ENCODE data around the gene MAPKAP1.

The MAPKAP1 gene

DNA sequence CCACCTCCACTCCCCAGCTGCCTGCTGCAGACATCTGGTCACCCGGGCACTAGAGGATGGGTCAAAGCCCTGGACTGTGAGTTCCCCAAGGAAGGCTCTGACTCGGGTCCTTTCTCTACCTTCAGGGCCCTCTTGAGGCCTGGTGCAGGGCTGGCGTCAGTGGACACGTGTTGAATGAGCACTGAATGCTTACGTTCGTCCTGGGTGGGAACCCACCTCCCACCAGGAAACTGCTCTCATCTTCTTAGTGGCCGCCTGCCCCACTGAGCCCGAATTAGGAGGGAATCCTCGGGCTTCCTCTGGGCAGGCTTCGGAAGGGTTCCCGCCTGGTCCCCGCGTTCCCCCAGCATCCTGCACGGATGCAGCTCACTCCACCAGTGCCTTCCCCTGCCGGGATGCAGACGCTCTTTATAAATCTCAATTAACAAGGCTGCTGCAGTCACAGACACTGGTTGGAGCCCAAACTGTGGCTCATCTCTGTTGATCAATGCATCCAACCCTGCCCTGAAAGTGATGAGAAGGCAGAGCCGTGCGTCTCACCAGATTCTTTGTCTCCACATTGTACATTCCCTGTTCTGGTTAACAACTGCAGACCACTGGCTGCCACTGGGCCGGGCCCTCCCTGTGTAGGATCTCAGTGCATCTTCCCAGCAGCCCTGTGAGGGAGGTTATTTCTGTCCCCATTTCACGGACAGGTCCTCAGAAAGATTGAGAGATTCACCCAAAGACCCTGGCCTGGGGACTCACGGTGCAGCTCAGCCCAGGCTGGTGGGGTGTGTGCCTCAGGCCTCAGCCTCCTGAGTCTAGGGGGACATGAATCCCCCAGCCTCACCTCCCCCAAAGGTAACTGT is 276.6 kb downstream of the MAPKAP1 start:
- no peak for DNase-seq (ENCODE audit: low read depth)

DNA sequence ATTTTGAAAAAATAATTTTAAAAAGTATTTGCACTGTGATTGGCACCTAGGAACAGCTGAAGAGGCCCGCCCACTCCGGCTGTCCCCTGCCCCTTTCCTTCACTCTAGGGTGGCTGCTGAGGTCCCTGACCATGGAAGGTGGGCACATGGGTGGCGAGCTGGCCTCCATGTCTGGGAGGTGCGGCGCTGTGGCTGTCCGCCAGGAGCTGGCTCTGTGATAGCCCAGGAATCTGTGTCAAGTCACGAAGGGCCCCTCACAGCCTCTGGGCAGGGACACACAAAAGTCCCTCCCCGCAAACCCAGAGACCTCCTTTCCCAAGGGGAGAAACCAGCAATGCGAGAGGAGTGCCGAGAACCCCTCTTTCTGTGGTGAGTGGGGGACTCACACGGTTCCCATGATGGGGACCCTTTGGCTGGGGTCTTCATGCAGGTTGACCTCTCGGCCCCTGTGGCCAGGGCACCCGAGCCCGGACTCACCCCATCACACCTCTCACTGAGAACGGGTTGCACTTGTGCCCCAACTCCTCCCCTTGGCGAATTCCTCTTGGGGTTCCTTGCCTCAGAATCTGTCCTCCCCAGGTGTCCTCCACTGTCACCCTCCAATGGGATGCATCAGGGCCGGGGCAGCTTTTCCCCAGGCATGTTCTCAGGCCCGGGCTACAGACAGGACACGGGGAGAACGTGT is 277.4 kb downstream of the MAPKAP1 start:
- no peak for DNase-seq (ENCODE audit: low read depth)

DNA sequence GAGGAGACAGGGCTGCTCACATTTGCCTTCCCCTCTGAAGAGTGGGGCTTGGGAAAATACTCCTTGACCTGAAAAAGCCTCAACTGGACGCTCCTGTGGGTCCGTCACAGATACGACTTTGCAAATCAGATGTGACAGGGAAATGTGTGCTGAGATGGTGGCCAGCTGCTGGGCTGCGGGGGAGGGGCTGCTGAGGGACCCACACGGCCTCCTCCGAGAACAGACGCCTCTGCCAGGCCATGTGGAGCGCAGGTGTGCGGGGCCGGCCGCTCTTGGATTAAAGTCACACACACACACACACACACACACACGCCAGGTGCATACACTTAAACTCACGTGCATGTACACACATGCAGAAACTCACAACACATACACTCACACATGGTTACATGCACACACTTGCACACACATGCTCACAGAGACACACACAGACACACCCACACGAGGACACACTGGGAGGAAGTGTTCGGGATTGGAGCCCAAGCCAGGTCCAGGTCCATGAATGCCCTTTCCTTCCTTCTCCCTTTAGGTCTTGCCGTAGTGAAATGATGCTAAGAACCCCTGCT is 278.0 kb downstream of the MAPKAP1 start:
- DNase-seq (ENCODE audit: low read depth): no peak

DNA sequence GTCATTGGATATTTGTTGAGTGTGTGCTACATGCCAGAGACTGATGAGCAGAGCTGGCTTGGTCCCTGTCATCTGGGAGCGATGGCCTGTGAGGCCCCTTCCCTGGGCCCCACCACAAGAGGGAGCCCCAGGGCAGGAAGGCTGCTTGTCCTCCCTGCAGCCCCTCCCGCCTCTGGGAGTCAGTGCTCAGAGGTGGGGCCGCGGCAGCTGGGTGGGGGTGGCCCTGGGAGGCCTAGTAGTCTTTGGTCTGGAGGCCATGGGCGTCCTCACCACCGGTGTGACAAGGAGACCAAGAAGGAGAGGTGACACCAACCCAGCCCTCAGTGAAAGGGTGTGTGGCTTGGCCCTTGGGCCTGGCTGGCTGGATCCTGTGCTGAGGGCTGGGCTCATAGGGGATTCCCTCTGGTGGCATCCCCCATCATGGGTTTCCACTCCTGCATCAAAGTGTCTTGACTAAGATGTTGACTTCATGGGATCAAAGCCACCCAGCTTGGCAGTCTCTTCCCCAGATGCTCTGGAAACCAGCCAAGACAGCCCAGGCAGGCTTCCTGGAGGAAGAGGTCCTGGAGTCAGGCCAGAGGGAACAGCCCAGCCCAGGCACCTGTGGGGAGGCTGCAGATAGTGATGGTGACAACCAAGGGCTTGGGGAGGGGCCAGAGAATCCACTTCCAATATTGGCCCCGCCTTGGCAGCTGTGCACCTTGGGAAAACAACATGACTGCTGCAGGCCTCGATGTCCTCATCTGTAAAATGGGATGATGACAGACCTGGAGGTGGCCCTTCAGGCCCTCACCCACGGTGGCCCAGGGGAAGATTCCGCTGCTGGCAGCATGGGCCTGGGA is 278.7 kb downstream of the MAPKAP1 start:
- no peak for DNase-seq (ENCODE audit: low read depth)

DNA sequence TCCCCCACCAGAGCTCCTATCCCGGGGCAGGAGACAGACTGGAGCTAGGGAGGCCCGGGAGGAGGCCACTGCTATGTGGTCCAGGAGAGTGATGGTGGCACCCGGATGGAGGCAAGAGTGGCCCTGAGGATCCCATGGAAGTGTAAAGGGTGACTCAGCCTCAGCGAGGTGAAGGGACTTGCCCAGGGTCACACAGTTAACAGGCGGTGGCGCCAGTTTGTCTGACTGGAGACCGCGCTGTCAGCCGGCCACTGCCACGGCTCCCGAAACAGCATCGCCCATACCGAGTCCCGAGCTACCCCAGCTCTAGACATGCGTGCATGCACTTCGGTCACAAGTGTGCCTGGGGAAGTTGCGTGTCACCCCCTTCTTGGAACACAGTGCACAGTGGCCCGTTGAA is 279.5 kb downstream of the MAPKAP1 start:
- DNase-seq (ENCODE audit: low read depth): no peak

DNA sequence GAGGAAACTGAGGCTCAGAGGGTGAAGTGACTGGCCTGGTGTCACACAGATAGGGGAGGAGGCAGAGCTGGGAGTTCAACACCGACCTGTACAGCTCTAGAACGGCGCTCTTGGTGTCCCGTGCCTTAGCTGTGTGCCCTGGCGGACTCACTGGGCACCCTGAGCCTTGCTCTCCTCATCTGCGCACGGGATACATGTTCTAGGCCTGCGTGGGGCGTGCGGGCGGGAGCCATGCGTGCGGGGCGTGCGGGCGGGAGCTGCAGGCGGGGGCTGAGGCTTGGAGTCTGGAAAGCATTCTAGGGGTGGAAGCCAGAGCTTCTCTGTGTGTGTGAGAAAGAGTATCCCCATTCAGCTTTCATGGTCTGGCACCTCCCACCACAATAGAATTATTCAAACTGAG is 280.1 kb downstream of the MAPKAP1 start:
- DNase-seq (ENCODE audit: low read depth): no peak

DNA sequence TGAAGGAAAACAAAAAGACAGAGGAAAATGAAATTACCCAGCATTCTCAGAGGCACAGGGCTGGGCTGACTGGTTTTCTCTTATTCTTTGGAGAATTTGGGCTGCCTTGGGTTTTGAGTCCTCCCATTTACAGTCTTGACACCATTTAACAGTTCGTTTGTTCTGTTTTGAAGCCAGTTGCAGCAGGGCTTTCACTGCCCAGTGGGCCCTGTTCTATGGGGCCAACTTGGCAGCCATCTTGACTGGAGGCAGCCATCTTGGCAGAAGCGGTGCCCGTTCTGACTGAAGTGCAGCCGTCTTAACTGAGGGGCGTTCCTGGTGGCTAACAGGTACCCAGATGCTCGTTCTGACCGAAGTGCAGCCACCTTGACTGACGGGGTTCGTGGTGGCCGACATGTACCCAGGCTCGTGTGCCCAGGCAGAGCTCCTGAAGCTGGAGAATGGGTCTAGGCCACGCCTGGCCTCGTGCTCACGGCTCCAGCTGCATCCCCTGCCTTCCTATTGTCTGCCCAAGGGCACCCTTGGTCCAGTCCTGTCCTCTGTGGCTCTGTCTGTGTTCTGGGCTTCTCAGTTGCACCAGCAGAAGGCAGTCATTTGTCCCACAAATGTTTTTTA is 281.0 kb downstream of the MAPKAP1 start:
- no peak for DNase-seq (ENCODE audit: low read depth)

DNA sequence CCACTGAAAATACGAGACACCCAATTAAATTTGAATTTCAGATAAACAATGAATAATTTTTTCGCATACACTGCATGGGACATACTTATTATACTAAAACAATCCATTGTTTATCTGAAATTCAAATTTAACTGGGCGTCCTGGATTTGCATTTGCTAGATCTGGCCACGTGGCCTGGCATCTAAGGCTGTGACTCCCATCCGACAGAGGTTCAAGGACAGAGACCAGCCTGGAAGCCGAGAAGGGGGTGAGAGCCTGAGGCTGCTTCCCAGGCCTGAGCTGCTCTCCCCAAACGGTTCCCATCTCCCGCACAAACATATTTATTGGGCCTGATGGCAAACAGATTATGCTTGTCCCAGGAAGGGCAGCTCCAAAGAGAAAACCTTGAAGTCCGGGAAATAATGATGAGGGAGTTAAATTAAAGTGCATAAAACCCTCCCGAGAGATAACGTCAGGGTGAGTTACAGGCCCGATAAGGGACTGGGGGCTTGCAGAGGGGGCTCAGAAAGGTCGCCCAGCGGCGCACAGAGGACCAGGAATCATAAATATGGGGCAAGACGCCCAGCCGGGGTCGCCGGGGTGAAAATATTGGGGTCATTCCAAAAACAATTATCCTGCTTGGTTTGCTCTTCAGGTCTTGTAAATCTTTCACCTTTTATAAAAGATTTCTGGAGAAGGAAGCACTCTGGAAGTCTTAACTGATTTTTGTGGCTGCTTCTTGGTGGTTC is 281.7 kb downstream of the MAPKAP1 start:
- DNase-seq (ENCODE audit: low read depth): no peak

DNA sequence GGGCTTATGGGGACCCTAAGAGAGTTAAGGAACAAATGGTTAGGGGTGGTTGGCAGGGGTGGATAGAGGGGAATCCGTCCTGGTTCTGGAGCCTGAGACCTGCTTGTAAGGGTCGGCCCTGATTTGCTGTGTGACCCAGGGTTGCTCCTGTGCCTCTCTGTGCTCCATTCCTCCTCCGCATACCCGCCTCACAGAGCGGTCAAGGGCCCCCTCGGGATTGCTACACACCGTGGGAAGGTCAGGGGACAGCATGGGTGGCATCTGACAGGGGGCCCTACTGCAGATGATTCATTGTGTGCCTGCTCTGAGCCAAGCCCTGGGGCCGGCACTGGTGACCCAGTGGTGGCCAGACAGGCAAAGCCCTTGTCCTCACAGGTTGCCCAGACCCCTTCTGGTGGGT is 283.0 kb downstream of the MAPKAP1 start:
- no peak for DNase-seq (ENCODE audit: low read depth)

DNA sequence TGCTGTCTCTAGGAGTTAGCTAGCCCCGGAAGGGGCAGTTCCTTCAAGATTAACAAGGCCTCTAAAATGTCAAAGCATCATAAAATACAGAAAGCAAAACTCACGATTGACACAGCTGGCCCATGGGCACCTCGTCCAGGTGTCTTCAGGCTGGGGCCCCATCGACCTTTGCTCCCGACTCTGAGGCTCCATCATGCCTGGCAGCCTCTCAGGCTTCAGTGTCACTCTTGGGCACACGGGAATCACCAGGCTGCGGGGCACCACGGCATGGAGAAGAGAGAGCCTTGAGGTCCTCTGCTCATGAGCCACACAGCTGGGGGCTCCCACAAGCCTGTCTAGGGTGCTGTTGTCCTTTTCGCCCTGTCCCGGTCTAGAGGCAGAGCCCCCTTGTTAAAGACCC is 284.2 kb downstream of the MAPKAP1 start:
- DNase-seq (ENCODE audit: low read depth): no peak

DNA sequence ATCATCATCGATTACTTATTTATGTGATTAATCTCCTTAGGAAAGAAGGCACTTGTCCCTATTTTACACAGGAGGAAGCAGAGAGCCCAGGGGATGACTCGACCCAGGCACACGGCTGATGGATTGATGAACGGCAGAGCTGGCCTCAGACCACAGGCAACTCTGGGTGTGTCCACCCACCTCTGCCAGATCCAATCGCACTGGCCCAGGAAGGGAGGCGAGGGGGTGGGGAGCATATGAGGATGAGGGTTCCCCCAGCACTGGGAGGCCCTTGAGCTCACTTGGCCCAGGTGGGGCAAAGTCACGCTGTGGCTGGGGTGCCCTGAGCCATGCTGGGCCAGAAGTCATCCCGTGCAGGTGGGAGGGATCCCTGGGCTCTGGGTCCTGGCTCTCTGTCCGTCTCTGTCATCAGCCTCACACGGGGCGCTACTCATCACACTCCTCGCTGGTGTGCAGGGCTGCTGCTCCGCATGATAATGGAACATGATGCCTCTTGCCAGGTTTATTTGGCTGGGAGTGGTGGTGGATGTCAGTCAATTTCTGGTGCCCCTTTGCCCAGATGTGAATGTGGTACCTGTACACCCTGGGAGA is 285.3 kb downstream of the MAPKAP1 start:
- no peak for DNase-seq (ENCODE audit: low read depth)

DNA sequence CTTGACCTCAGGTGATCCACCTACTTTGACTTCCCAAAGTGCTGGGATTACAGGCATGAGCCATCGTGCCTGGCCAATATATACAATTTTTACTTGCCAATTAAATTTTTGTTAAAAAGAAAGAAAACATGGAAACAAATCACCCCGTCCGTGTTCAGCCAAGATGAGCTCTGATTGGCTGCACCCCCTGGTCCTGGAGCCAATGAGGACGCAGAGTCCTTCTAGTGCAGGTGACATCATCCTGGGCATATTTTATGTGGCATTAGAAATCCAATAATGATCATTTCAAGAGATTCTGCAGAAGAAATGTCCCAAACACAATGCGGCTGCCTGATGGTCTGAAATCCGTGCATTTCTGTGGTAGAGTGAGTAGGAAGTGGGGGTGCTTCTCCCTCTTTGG is 285.8 kb downstream of the MAPKAP1 start:
- no peak for DNase-seq (ENCODE audit: low read depth)

DNA sequence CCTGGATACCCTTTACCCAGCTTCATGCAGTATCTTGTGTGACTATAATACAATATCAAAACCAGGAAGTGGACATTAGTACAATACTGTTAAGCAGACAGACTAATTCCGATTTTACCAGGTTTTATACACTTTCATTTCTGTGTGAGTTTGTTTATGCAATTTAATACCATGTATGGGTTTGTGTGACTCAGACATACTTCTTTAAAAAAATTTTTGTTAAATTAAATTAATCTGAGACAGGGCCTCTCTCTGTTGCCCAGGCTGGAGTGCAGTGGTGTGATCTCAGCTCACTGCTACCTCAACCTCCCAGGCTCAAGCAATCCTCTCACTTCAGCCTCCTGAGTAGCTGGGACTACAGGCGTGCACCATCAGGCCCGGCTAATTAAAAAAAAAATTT is 288.6 kb downstream of the MAPKAP1 start:
- DNase-seq (ENCODE audit: low read depth): no peak

DNA sequence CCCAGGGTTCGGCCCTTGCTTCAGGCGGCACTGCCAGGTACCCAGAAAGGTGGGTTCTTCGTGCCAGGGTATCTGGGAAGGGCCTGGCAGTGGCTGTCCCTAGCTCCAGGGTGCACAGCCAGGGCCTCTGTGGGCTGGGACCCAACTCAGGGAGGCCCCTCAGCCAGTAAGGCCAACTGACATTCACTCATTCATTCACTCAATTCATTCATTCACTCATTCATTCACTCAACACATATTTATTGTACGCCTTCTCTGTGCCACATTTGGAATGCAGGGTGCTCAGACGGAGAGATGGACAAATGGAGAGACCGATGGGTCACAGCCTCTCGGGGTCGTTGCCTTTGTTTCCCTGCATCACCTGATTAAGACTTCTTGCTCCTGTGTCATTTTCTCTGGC is 290.5 kb downstream of the MAPKAP1 start:
- no peak for DNase-seq (ENCODE audit: low read depth)

DNA sequence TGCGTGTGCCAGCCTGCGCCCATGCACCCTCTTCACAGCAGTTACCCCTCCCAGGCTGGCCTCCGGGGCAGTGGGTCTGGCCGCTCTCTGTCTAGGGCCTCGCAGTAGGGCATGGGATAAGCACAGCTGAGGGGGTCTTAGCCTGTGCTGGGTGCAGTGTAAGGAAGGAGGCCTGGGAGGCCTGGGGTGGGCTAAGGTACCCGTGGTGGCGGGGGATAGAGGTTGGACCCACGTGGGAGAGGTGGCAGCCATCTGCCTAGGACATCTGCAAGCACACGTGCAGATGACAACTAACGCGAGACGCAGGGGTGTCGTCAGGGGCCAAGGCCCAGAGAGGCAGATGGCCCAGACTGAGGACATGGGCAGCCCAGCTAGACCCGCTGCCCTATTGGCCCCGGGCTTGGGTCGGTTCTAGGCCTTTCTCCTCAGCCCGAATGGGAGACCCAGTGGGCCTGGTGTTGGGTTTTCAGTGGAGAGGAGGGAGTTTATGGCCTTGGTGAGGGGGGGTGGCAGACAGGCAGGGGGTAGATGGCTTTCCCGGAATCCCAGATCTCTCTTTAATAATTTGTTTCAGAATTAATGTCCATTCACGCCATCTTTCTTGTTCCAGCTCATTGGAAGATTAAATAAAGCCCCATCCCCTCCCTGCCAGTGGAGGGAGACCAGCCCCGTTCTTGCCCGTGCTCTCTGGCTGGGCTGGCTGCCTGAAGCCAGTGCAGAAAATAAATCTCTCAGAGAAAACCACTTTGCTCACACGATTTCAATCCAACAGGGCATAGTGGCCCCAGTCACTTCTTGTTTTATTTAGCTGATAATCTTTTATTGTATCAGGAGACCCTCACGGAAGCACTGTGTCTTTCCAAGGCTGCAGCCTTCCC is 291.2 kb downstream of the MAPKAP1 start:
- DNase-seq (ENCODE audit: low read depth): no peak

DNA sequence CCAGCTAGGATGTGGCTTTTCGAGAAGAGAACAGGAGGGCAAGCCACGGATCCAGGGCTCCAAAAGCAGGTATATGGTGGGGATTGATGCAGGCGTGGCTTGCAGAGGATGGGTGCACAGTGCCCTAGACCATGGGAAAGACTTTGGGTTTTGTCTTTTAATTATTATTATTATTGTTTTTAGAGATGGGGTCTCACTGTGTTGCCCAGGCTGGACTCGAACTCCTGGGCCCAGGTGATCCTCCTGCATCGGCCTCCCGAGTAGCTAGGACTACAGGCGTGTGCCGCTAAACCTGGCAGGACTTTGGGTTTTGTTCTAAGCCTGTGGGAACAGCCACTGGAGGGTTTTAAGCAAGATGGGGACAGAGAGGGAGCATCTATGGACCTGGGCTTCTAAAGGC is 293.4 kb downstream of the MAPKAP1 start:
- DNase-seq (ENCODE audit: low read depth): no peak

DNA sequence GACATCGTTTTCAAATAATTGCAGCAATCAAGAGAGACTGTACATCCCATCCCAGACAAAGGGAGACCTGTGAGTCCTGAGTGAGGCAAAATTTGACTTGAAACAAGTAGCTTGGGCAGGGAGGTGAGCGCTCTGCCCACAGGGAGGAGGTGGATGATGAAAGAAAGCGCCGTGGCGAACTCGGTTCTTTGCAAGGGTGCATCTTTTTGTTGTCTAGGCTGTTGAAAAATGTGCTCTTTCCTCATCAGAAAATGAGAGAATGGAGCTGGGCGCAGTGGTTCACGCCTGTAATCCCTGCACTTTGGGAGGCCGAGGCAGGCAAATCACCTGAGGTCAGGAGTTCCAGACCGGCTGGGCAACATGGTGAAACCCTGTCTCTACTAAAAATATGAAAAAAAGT is 294.8 kb downstream of the MAPKAP1 start:
- no peak for DNase-seq (ENCODE audit: low read depth)

DNA sequence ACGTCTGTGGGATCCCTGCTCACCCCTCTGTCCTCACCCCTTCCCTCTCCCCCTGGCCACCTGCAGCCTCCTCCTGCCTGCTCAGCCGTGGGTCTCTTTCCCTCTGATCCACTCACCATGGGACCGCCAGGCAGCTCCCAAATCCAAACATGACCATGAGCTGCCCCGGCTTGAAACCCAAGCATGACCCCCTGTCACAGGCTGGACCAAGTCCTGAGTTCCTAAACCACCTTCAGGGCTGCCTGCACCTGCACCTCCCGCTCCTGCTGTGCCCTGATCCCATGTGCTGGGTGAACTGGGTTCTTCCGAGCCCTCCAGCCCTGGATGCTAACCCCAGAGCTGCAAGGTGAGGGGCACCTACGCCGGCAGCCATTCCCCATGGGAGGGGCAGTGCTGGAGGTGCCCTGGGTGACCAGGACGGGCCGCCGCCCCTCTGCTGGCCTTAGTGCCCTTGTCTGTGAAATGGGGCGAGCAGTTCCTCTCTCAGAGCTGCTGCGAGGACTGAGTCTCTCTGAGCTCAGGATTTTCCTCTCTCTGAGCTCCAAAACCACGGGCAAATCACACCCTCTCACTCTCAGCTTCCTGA is 295.7 kb downstream of the MAPKAP1 start:
- no peak for DNase-seq (ENCODE audit: low read depth)

DNA sequence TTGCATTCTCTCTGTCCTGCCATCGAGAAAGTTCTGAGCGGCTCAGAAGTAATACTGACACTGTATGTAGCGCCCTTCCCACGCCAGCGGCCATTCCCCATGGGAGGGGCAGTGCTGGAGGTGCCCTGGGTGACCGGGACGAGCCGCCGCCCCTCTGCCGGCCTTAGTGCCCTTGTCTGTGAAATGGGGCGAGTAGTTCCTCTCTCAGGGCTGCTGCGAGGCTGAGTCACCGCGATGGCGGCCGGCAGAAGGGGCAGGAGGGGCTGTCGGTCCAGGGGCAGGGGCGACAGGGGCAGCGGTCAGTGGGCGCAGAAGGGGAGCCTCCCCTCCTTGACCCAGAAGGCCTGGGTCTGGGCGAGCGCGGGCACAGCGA is 296.5 kb downstream of the MAPKAP1 start:
- no peak for DNase-seq (ENCODE audit: low read depth)
